HG02981 (cell line): ENCODE results near the gene AGPS.

ENCODE experiments used
- ATAC-seq: cut with Tn5 transposase; IDR thresholded peaks from one replicate; pipeline ENCODE4 v1.9.1; 2021; ENCODE audit warnings: mild to moderate bottlenecking, moderate library complexity; ENCODE audit not compliant: unreplicated experiment

Gene AGPS

GRCh38 chr2:177520324-177520723 is 127.8 kb downstream of the AGPS start:
- no peak for ATAC-seq

GRCh38 chr2:177523781-177524180 is 131.2 kb downstream of the AGPS start:
- ATAC-seq = no peak

GRCh38 chr2:177525351-177525924 is 132.9 kb downstream of the AGPS start:
- ATAC-seq = no peak

- ATAC-seq = no peak
These were observed 135.9 kb downstream of the AGPS start for GRCh38 chr2:177528351-177528933.

- ATAC-seq = no peak
These were observed 136.6 kb downstream of the AGPS start for GRCh38 chr2:177529166-177529565.

GRCh38 chr2:177530561-177530960 is 138.0 kb downstream of the AGPS start:
- no peak for ATAC-seq

GRCh38 chr2:177531706-177532105 is 139.1 kb downstream of the AGPS start:
- ATAC-seq = no peak

- ATAC-seq = no peak
These were observed 140.0 kb downstream of the AGPS start for GRCh38 chr2:177532567-177532966.

GRCh38 chr2:177533253-177533652 is 140.7 kb downstream of the AGPS start:
- no peak for ATAC-seq

- ATAC-seq = no peak
These were observed 142.4 kb downstream of the AGPS start for GRCh38 chr2:177535000-177535399.

GRCh38 chr2:177535958-177536504 is 143.5 kb downstream of the AGPS start:
- ATAC-seq = no peak

GRCh38 chr2:177537213-177537612 is 144.6 kb downstream of the AGPS start:
- no peak for ATAC-seq

- no peak for ATAC-seq
These were observed 145.1 kb downstream of the AGPS start for GRCh38 chr2:177537636-177538035.

GRCh38 chr2:177538323-177538722 is 145.8 kb downstream of the AGPS start:
- no peak for ATAC-seq

- ATAC-seq = no peak
These were observed 147.7 kb downstream of the AGPS start for GRCh38 chr2:177540283-177540682.

GRCh38 chr2:177541258-177541991 is 148.9 kb downstream of the AGPS start:
- ATAC-seq = no peak

GRCh38 chr2:177542396-177542795 is 149.8 kb downstream of the AGPS start:
- no peak for ATAC-seq

- ATAC-seq = no peak
These were observed 150.6 kb downstream of the AGPS start for GRCh38 chr2:177543007-177543760.

GRCh38 chr2:177545143-177545542 is 152.6 kb downstream of the AGPS start:
- no peak for ATAC-seq

GRCh38 chr2:177545981-177546585 is 153.5 kb downstream of the AGPS start:
- ATAC-seq = no peak

- ATAC-seq = peak; percentile 92
These were observed 154.5 kb downstream of the AGPS start for GRCh38 chr2:177547122-177547521.
